CD4-positive, alpha-beta T cell treated with Interleukin-17A for 1 hour (primary cell): ENCODE measurements around the gene MCU.
"Not testable (repeated sequence)": the region's sequence is repeated elsewhere in the genome, so short reads cannot be mapped to it uniquely, and the experiment has no call there.

Experiments used
- DNase-seq: peaks from one replicate; pipeline ENCODE4 v3.0.0-alpha.2; 2020

Gene MCU

GRCh38 chr10:72855129-72855528 lies 163.2 kb downstream of the MCU start:
- no peak for DNase-seq

- DNase-seq = no peak
Observed at GRCh38 chr10:72855790-72856189, 163.8 kb downstream of the MCU start.

- no peak for DNase-seq
Observed at GRCh38 chr10:72858067-72858466, 166.1 kb downstream of the MCU start.

GRCh38 chr10:72862957-72863356 lies 171.0 kb downstream of the MCU start:
- no peak for DNase-seq

- DNase-seq = peak; percentile 43
Observed at GRCh38 chr10:72875250-72876055, 183.5 kb downstream of the MCU start.

GRCh38 chr10:72879245-72879644 lies 187.3 kb downstream of the MCU start:
- no peak for DNase-seq

- DNase-seq = no peak
Observed at GRCh38 chr10:72881291-72881690, 189.3 kb downstream of the MCU start.

GRCh38 chr10:72883861-72884260 lies 191.9 kb downstream of the MCU start:
- DNase-seq = no peak

- DNase-seq = no peak
Observed at GRCh38 chr10:72885953-72886352, 194.0 kb downstream of the MCU start.

- no peak for DNase-seq
Observed at GRCh38 chr10:72886621-72887020, 194.7 kb downstream of the MCU start.

GRCh38 chr10:72887043-72887442 lies 195.1 kb downstream of the MCU start:
- DNase-seq = no peak

- DNase-seq = no peak
Observed at GRCh38 chr10:72888151-72888638, 196.3 kb downstream of the MCU start.

- DNase-seq = no peak
Observed at GRCh38 chr10:72889391-72889831, 197.5 kb downstream of the MCU start.

GRCh38 chr10:72890086-72890485 lies 198.1 kb downstream of the MCU start:
- DNase-seq = no peak

- no peak for DNase-seq
Observed at GRCh38 chr10:72893136-72893798, 201.3 kb downstream of the MCU start, which contains the start of gene OIT3. Gene OIT3, plus strand, starts transcription at chr10:72893739. Its CDS starts 60 bp downstream, at chr10:72893799.

- no peak for DNase-seq
Observed at GRCh38 chr10:72895236-72895850, 203.4 kb downstream of the MCU start.

- DNase-seq = no peak
Observed at GRCh38 chr10:72898616-72899015, 206.7 kb downstream of the MCU start.

GRCh38 chr10:72899545-72899944 lies 207.6 kb downstream of the MCU start:
- no peak for DNase-seq

- not testable (repeated sequence) for DNase-seq
Observed at GRCh38 chr10:72903941-72904446, 212.1 kb downstream of the MCU start.

- no peak for DNase-seq
Observed at GRCh38 chr10:72904806-72905205, 212.9 kb downstream of the MCU start.

- no peak for DNase-seq
Observed at GRCh38 chr10:72906446-72906845, 214.5 kb downstream of the MCU start.

GRCh38 chr10:72910705-72911104 lies 218.8 kb downstream of the MCU start:
- DNase-seq = no peak

GRCh38 chr10:72911758-72912157 lies 219.8 kb downstream of the MCU start:
- DNase-seq = no peak
